Epithelial cell of proximal tubule (primary cell): ENCODE measurements around the gene RASA4. TPM values are rescaled to one million over a fixed set of nuclear protein-coding genes. Genes with fewer than 3 reads are reported as not detected.
"Not testable (repeated sequence)": the region's sequence is repeated elsewhere in the genome, so short reads cannot be mapped to it uniquely, and the experiment has no call there.

ENCODE experiments used
- DNase-seq: peaks from one replicate; pipeline ENCODE4 v3.0.0-alpha.2; 2011; ENCODE audit warnings: low read depth
- H3K4me3 ChIP-seq: 2 replicates; pipeline ENCODE4 v1.5.1; 2011; ENCODE audit warnings: low read depth, mild to moderate bottlenecking, low read length
- CTCF ChIP-seq: conservative IDR thresholded peaks from 2 replicates; pipeline ENCODE4 v1.5.1; 2012; ENCODE audit warnings: low read depth, mild to moderate bottlenecking, low read length
- total RNA-seq: library from RNA; depleted of rRNA; stranded (reverse); fragments of >200 nt; gene quantifications from 2 replicates; pipeline ENCODE4 v1.2.3, GENCODE V29; 2015

RASA4 gene
- total RNA-seq, 1 donor from 2014 or later, result 8.1 TPM

- TF ChIP-seq CTCF, result peak; percentile 43
- peak within 1 kb of the TSS; percentile 68 for H3K4me3 ChIP-seq
- DNase-seq, result not testable (repeated sequence)
These were observed 44.0 kb downstream of the RASA4 start, which contains the start of gene POLR2J3 for GRCh38 chr7:102572261-102573239. Gene POLR2J3 (minus strand): TSS chr7:102572583. CDS start chr7:102572521, 62 bp downstream.

GRCh38 chr7:102568620-102569019 lies 47.9 kb downstream of the RASA4 start:
- H3K4me3 ChIP-seq, DNase-seq: not testable (repeated sequence)

GRCh38 chr7:102550808-102551422 lies 65.6 kb downstream of the RASA4 start, which contains the start of gene SPDYE2:
Gene SPDYE2 (plus strand): TSS chr7:102551226. CDS start chr7:102553256, 2,030 bp downstream.
- not testable (repeated sequence) for H3K4me3 ChIP-seq, DNase-seq

GRCh38 chr7:102546353-102546752 lies 70.2 kb downstream of the RASA4 start:
- not testable (repeated sequence) for H3K4me3 ChIP-seq, DNase-seq

- DNase-seq, H3K4me3 ChIP-seq: not testable (repeated sequence)
These were observed 71.3 kb downstream of the RASA4 start for GRCh38 chr7:102545288-102545687.

- DNase-seq, H3K4me3 ChIP-seq: not testable (repeated sequence)
These were observed 72.2 kb downstream of the RASA4 start for GRCh38 chr7:102544372-102544771.

- DNase-seq, H3K4me3 ChIP-seq: not testable (repeated sequence)
These were observed 73.0 kb downstream of the RASA4 start, which contains the start of gene UPK3BL2 for GRCh38 chr7:102543596-102543995. Gene UPK3BL2 (minus strand): TSS chr7:102543696. CDS start chr7:102543636, 60 bp downstream.

- DNase-seq, H3K4me3 ChIP-seq: not testable (repeated sequence)
These were observed 73.8 kb downstream of the RASA4 start for GRCh38 chr7:102542771-102543170.

- not testable (repeated sequence) for DNase-seq, H3K4me3 ChIP-seq
These were observed 74.5 kb downstream of the RASA4 start for GRCh38 chr7:102542083-102542482.

GRCh38 chr7:102540604-102541003 lies 76.0 kb downstream of the RASA4 start:
- not testable (repeated sequence) for H3K4me3 ChIP-seq, DNase-seq

GRCh38 chr7:102535062-102535615 lies 81.4 kb downstream of the RASA4 start:
- not testable (repeated sequence) for H3K4me3 ChIP-seq, DNase-seq

GRCh38 chr7:102532127-102532526 lies 84.4 kb downstream of the RASA4 start:
- DNase-seq, H3K4me3 ChIP-seq: not testable (repeated sequence)

- not testable (repeated sequence) for H3K4me3 ChIP-seq, DNase-seq
These were observed 85.0 kb downstream of the RASA4 start for GRCh38 chr7:102531583-102531982.

- not testable (repeated sequence) for H3K4me3 ChIP-seq, DNase-seq
These were observed 88.4 kb downstream of the RASA4 start for GRCh38 chr7:102527822-102528793.

- not testable (repeated sequence) for DNase-seq, H3K4me3 ChIP-seq
These were observed 89.4 kb downstream of the RASA4 start for GRCh38 chr7:102527182-102527581.

GRCh38 chr7:102524803-102525202 lies 91.8 kb downstream of the RASA4 start:
- H3K4me3 ChIP-seq, DNase-seq: not testable (repeated sequence)
